GM12801 (cell line): Measurements from ENCODE around the gene MICU1.

Experiments used
- CTCF ChIP-seq: IDR thresholded peaks from one replicate; pipeline ENCODE4 v1.5.1; 2011; ENCODE audit warnings: control low read depth; ENCODE audit not compliant: insufficient read length; ENCODE audit errors: extremely low read depth

MICU1 gene

GRCh38 chr10:72337039-72337629, 288.7 kb downstream of the MICU1 start:
- TF ChIP-seq CTCF, result no peak

- no peak for TF ChIP-seq CTCF
These were observed 289.4 kb downstream of the MICU1 start for GRCh38 chr10:72336259-72337038.

- TF ChIP-seq CTCF, result no peak
These were observed 290.3 kb downstream of the MICU1 start for GRCh38 chr10:72335394-72336258.

GRCh38 chr10:72334825-72335393, 291.0 kb downstream of the MICU1 start:
- TF ChIP-seq CTCF, result no peak

- no peak for TF ChIP-seq CTCF
These were observed 291.6 kb downstream of the MICU1 start for GRCh38 chr10:72334196-72334824.

- no peak for TF ChIP-seq CTCF
These were observed 292.5 kb downstream of the MICU1 start for GRCh38 chr10:72333112-72334015.
